Erythroblast (primary cell): Measurements from ENCODE around the gene IRF9.

ENCODE experiments used
- GATA1 ChIP-seq: IDR thresholded peaks from 2 replicates; pipeline ENCODE4 v1.6.1; 2011; ENCODE audit warnings: low read depth, mild to moderate bottlenecking, control low read depth, low read length, moderate library complexity
- POLR2A ChIP-seq: IDR thresholded peaks from 2 replicates; pipeline ENCODE4 v1.6.1; 2011; ENCODE audit warnings: mild to moderate bottlenecking, low read length

DNA sequence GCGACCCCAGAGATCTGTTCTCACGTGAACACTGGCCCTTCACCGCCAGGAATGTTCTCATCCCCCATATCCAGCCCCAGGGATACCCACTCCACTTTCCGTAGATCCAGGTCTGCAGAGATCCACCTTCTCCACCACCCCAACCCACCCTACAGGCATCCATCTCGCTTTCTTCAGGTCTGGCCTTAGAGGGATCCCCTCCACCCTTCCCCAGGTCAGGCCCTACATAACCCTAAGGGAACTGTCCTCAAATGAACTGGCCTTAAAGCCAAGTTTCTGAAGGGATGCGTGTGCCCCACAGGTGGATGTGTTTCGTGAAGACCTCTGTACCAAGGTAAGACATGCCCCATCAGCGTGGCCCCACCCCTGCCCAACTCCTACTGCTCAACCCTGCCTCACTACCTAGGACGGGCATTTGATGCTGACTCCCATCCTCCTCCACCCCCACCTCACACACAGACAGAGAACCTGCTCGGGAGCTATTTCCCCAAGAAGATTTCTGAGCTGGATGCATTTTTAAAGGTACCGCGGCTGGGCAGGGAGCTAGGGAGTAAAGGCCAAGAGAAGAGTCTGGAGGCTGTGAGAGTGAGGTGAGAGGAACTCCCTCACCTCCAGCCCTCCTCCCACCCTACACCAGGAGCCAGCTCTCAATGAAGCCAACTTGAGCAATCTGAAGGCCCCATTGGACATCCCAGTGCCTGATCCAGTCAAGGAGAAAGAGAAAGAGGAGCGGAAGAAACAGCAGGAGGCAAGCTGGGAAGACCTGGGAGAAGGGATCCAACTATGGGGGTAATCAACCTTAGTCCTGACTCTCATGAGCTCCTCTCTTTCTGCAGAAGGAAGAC lies 24.2 kb upstream of the IRF9 start:
- TF ChIP-seq POLR2A: no peak
- TF ChIP-seq GATA1: no peak
